BLaER1 treated with 17β-estradiol and CSF1 and Interleukin-3, amounts not matched to agents 10 nM and 100 nM (cell line): ENCODE data around the gene KIF1A.

Experiments
- H3K27ac ChIP-seq, 11 experiments: shearing (Covaris generic); formaldehyde crosslinking; 2 replicates each; pipeline ENCODE4 v1.8.1; 2022
- H3K27me3 ChIP-seq, 11 experiments: shearing (Covaris generic); formaldehyde crosslinking; 2 replicates each; pipeline ENCODE4 v1.8.1; 2022
- H3K36me3 ChIP-seq, 11 experiments: shearing (Covaris generic); formaldehyde crosslinking; 2 replicates each; pipeline ENCODE4 v1.8.1; 2022
- H3K4me1 ChIP-seq, 10 experiments: shearing (Covaris generic); formaldehyde crosslinking; 2 replicates each; pipeline ENCODE4 v1.8.1; 2022
- H3K4me2 ChIP-seq, 11 experiments: shearing (Covaris generic); formaldehyde crosslinking; 2 replicates each; pipeline ENCODE4 v1.8.1; 2022
- H3K4me3 ChIP-seq, 10 experiments: shearing (Covaris generic); formaldehyde crosslinking; 2 replicates each; pipeline ENCODE4 v1.8.1; 2022
- H3K9ac ChIP-seq, 11 experiments: shearing (Covaris generic); formaldehyde crosslinking; 2 replicates each; pipeline ENCODE4 v1.8.1; 2022
- H3K9me3 ChIP-seq, 11 experiments: shearing (Covaris generic); formaldehyde crosslinking; replicated peaks in 1 of 11; 2 replicates each; pipeline ENCODE4 v1.8.1; 2022
- H4K20me1 ChIP-seq, 11 experiments: shearing (Covaris generic); formaldehyde crosslinking; 2 replicates each; pipeline ENCODE4 v1.8.1; 2022
- Cebpa-rat ChIP-seq, 11 experiments: shearing (Covaris generic); IDR thresholded peaks; 2 replicates each; pipeline ENCODE4 v1.8.1; 2022

KIF1A gene

DNA sequence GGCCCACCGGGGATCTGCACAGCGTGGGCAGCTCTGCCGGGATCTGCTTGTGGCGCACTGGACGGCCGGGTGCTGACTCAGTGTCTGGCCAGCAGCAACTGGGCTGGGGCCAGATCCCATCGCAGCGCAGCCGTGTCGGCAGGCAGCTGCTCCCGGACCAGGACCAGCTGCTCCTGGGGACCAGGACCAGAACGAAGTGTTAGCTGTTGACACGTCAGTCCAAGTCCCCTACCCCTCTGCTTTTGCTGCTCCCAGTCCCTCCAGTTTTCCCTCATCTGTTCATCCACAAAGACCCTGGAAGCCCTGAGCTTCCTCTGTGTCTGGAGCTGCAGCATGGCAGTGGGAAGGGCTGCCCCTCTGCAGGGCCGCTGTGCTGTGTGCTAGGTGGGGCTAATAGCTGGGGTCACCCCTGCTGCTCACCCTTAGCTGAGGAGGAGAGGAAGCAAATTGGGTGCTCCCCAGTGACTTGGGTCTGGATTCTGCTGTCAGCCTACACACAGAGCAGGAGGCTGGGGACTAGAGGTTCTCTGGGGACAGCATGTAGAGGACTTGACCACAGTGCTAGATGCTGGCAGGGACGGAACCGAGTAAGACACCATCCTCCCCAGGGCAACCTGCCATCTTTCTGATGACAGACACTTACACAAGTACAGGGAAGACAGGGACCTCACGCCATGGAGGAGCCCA is 16.9 kb upstream of the KIF1A start:
- peaks cover 0 to 21% (median 13%) of the 10 kb centered on the region in 11 experiments; a peak in 9 of 22 replicates for H4K20me1 ChIP-seq
- no peak overlapping the region for H3K4me3 ChIP-seq
- peak overlapping the region in 4 of 11 experiments; percentile 4 to 30 (median 16); a peak in 2 of 22 replicates for H3K9ac ChIP-seq
- no peak for TF ChIP-seq Cebpa-rat (IDR thresholded peaks at IDR 0.05)
- H3K36me3 ChIP-seq = no peaks in the 10 kb centered on the region
- no peak overlapping the region; a peak in 1 of 22 replicates for H3K27ac ChIP-seq
- peaks cover 0 to 8% (median under 1%) of the 10 kb centered on the region in 11 experiments; a peak in 9 of 22 replicates for H3K27me3 ChIP-seq
- H3K4me1 ChIP-seq = peaks cover 7 to 61% (median 50%) of the 10 kb centered on the region in 10 experiments
- no peaks in the 10 kb centered on the region for H3K9me3 ChIP-seq
- H3K4me2 ChIP-seq = peak overlapping the region in 10 of 11 experiments; percentile 44 to 94 (median 88); a peak in 19 of 22 replicates

DNA sequence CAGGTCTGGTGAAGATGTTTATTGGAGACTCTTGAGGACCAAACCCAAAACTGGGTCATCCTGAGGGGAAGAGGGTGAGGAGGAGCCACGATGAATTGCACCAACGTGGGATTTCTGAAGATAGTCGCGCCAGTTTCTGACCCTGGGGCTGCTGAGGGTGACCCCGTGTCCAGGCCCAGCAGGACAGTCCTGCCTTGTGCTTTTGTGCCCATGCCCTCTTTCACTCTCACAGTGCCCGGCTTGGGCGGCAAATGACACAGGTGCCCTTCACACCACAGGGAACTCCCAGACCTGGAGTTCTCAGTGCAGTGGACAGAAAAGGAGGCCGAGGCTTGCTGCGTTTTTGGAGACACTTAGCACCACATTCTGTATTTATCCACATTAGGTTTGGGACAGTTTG is 15.5 kb upstream of the KIF1A start:
- peak overlapping the region in 1 of 11 experiments; percentile 15; a peak in 1 of 22 replicates for H3K4me2 ChIP-seq
- H3K27me3 ChIP-seq = peaks cover 12 to 20% (median 14%) of the 10 kb centered on the region in 11 experiments; a peak in 20 of 22 replicates
- peaks cover 0 to 21% (median 13%) of the 10 kb centered on the region in 11 experiments; a peak in 10 of 22 replicates for H4K20me1 ChIP-seq
- H3K9me3 ChIP-seq = no peaks in the 10 kb centered on the region
- H3K4me1 ChIP-seq = peaks cover 12 to 61% (median 56%) of the 10 kb centered on the region in 10 experiments
- H3K27ac ChIP-seq = no peak overlapping the region
- H3K4me3 ChIP-seq = no peak overlapping the region
- no peaks in the 10 kb centered on the region for H3K36me3 ChIP-seq
- TF ChIP-seq Cebpa-rat (IDR thresholded peaks at IDR 0.05) = no peak
- no peak overlapping the region for H3K9ac ChIP-seq

DNA sequence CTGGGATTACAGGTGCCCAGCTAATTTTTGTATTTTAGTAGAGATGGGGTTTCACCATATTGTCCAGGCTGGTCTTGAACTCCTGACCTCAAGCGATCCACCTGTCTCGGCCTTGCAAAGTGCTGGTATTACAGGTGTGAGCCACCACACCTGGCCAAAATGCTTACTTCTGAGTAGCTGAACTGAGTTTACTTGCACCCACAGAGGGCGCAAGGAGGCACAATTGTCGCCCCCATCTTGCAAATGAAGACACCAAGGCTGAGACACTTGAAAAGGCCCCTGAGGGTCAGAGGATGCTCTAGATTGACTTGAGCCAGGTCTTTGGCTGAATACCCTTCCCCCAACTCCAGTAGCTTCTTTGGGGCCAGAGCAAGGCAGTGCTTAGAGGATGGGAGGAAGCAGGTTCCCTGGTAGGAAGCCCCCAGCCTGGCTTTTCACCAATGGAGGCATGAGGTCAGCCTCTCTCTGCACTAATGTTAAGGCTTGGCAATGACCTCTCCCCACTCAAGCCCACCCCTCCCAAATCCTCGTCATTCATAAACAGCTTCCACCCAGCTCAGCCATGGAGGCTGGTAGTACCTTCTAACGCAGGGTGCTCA is 14.5 kb upstream of the KIF1A start:
- H4K20me1 ChIP-seq = peaks cover 0 to 21% (median 13%) of the 10 kb centered on the region in 11 experiments; a peak in 10 of 22 replicates
- no peaks in the 10 kb centered on the region for H3K9me3 ChIP-seq
- H3K4me3 ChIP-seq = no peak overlapping the region
- TF ChIP-seq Cebpa-rat (IDR thresholded peaks at IDR 0.05) = no peak
- H3K4me2 ChIP-seq = no peak overlapping the region
- H3K27ac ChIP-seq = no peak overlapping the region
- H3K4me1 ChIP-seq = peaks cover 12 to 51% (median 48%) of the 10 kb centered on the region in 10 experiments
- H3K9ac ChIP-seq = no peak overlapping the region
- no peaks in the 10 kb centered on the region for H3K36me3 ChIP-seq
- peaks cover 13 to 29% (median 19%) of the 10 kb centered on the region in 11 experiments; a peak in 20 of 22 replicates for H3K27me3 ChIP-seq

DNA sequence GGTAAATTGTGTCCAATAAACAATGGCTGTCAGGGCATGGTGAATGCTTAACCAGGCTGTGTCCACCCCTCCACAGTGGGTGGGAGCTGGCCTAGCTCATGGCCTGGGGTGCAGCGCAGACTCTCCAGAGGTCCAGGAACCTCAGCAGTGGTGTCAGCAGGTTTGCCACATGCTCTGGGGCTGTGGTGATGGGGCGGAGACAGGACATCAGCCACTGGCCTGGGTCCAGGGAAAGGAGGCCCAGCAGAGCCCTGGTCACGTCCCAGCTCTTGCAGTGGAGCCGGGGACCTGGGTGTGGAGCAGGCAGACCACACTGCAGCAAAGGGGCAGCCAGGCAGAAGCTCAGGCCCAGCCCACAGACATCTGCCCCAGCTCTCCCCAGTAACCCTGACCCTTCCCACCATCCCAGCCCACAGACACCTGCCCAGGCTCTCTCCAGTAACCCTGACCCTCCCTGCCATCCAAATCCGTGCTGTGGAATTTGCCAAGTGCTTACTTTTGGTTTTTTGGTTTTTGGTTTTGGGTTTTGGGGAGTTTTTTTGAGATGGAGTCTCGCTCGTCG is 13.8 kb upstream of the KIF1A start:
- Histone ChIP-seq H3K9me3 (no peaks in the 10 kb centered on the region), H3K4me2 (no peak overlapping the region), H3K27me3 (peaks cover 13 to 31% (median 19%) of the 10 kb centered on the region in 11 experiments; a peak in 20 of 22 replicates), H4K20me1 (peaks cover 0 to 21% (median 10%) of the 10 kb centered on the region in 11 experiments; a peak in 10 of 22 replicates), H3K27ac (no peak overlapping the region), H3K4me3 (no peak overlapping the region), H3K36me3 (no peaks in the 10 kb centered on the region), H3K9ac (no peak overlapping the region), H3K4me1 (peaks cover 12 to 44% (median 41%) of the 10 kb centered on the region in 10 experiments)
- TF ChIP-seq Cebpa-rat (IDR thresholded peaks at IDR 0.05) = no peak

DNA sequence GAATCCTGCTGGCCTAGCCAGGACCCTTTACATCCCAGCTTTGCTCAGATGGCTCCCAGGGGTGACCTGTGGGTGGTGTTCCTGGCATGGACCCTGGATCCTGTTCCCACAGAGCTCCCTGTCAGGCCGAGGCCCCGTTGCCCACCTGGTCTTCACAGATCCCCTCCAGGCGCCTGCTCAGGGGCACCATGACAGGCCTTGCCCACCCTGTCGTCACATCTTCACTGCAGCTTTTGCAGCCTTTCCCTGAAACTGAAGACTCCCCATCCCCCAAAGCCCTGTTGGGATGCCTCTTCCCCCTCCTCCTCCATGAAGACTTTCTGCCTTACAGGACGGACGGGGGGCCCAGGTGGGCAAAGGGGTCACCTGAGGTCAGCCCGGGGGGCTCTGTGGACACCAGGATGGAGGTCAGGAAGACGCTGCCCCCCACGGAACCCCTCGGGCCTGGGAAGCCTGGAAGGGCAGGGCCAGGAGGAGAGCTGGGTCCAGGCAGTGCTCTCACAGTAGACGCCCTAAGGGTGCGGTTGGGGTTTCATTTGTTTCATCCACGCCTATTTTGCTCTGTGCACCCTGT is 13.0 kb upstream of the KIF1A start:
- no peak for TF ChIP-seq Cebpa-rat (IDR thresholded peaks at IDR 0.05)
- H3K9ac ChIP-seq = no peak overlapping the region; a peak in 1 of 22 replicates
- H3K4me1 ChIP-seq = peaks cover 12 to 36% (median 33%) of the 10 kb centered on the region in 10 experiments
- no peaks in the 10 kb centered on the region for H3K9me3 ChIP-seq
- peak overlapping the region; percentile 44 to 95 (median 75); a peak in 20 of 22 replicates for H3K4me2 ChIP-seq
- H3K27ac ChIP-seq = peak overlapping the region in 1 of 11 experiments; percentile 38; a peak in 1 of 22 replicates
- H4K20me1 ChIP-seq = peaks cover 0 to 21% (median 10%) of the 10 kb centered on the region in 11 experiments; a peak in 10 of 22 replicates
- no peaks in the 10 kb centered on the region for H3K36me3 ChIP-seq
- H3K27me3 ChIP-seq = peaks cover 13 to 34% (median 19%) of the 10 kb centered on the region in 11 experiments; a peak in 20 of 22 replicates
- no peak overlapping the region for H3K4me3 ChIP-seq

DNA sequence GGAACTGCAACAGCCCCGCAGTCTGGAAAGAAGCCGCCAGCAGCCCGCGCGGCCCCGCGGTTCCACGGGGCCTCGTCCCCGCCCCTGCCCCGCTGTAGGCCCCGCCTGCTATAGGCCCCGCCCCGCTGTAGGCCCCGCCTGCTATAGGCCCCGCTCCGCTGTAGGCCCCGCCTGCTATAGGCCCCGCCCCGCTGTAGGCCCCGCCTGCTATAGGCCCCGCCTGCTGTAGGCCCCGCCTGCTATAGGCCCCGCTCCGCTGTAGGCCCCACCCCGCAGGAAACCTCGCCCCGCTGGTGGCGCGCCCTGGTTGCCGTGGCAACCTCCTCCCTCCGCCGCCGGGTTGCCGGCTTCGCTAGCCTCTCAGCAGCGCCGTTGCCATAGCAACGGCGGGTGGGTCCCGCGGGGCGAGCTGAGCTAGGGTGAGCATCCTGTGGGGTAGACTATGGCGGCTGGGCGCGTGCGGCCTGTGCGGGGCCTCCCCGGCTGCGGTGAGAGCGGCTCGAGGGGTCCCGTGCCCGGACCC is 12.2 kb upstream of the KIF1A start:
- Histone ChIP-seq H3K9ac (peak overlapping the region in 5 of 11 experiments; percentile 12 to 60 (median 39); a peak in 4 of 22 replicates), H3K36me3 (no peaks in the 10 kb centered on the region), H3K4me3 (peak overlapping the region in 7 of 10 experiments; percentile 34 to 54 (median 47); a peak in 11 of 20 replicates), H3K4me2 (peak overlapping the region; percentile 66 to 95 (median 83)), H3K9me3 (peaks cover 0 to 1% (median 0%) of the 10 kb centered on the region in 11 experiments; a peak in 1 of 22 replicates), H3K4me1 (peaks cover 6 to 29% (median 26%) of the 10 kb centered on the region in 10 experiments), H3K27ac (peak overlapping the region in 1 of 11 experiments; percentile 38; a peak in 1 of 22 replicates), H3K27me3 (peaks cover 13 to 34% (median 17%) of the 10 kb centered on the region in 11 experiments; a peak in 20 of 22 replicates), H4K20me1 (peaks cover 0 to 17% (median 6%) of the 10 kb centered on the region in 11 experiments; a peak in 10 of 22 replicates)
- TF ChIP-seq Cebpa-rat (IDR thresholded peaks at IDR 0.05) = no peak

DNA sequence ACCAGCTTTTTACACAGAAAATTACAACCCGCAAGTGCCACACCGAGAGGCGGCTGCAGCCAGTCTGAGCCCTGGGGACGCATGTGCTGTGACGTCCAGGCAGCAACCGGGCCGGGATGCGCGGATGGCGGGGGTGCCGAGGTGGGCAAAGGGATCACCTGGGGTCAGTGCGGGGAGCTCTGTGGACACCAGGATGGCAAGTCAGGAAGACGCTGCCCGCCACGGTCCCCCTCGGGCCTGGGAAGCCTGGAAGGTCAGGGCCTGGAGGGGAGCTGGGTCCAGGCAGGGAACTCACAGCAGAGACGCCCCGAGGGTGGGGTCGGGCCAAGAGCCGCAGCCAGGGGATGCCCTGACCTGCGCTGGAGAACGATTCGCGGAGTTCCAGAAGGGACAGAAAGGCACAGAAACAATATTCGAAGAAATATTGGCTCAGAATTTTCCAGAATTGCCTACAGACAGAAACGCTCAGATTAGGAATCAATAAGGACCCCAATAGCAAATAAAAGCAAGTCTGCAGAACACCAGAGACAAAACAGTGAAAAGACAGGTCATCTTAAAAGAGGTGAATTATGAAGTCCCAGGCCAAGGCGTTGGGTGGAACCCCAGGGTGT is 11.7 kb upstream of the KIF1A start:
- H3K4me1 ChIP-seq = peaks cover 5 to 23% (median 20%) of the 10 kb centered on the region in 10 experiments
- peak overlapping the region in 7 of 10 experiments; percentile 34 to 54 (median 47); a peak in 13 of 20 replicates for H3K4me3 ChIP-seq
- no peak overlapping the region for H3K27ac ChIP-seq
- peaks cover 0 to 12% (median 2%) of the 10 kb centered on the region in 11 experiments; a peak in 6 of 22 replicates for H4K20me1 ChIP-seq
- peak overlapping the region; percentile 66 to 95 (median 79) for H3K4me2 ChIP-seq
- peaks cover 12 to 31% (median 17%) of the 10 kb centered on the region in 11 experiments; a peak in 20 of 22 replicates for H3K27me3 ChIP-seq
- peaks cover 0 to 7% (median 2%) of the 10 kb centered on the region in 11 experiments; a peak in 4 of 22 replicates for H3K9me3 ChIP-seq
- H3K36me3 ChIP-seq = no peaks in the 10 kb centered on the region
- H3K9ac ChIP-seq = peak overlapping the region in 5 of 11 experiments; percentile 12 to 60 (median 39); a peak in 4 of 22 replicates
- TF ChIP-seq Cebpa-rat (IDR thresholded peaks at IDR 0.05) = no peak
